GM19351 (cell line): ENCODE results near the gene ITGB4.
"Not testable (repeated sequence)": the region's sequence is repeated elsewhere in the genome, so short reads cannot be mapped to it uniquely, and the experiment has no call there.

Experiments
- ATAC-seq: cut with Tn5 transposase; IDR thresholded peaks from one replicate; pipeline ENCODE4 v1.9.1; 2021; ENCODE audit warnings: mild to moderate bottlenecking, moderate library complexity; ENCODE audit not compliant: unreplicated experiment

Gene ITGB4

DNA sequence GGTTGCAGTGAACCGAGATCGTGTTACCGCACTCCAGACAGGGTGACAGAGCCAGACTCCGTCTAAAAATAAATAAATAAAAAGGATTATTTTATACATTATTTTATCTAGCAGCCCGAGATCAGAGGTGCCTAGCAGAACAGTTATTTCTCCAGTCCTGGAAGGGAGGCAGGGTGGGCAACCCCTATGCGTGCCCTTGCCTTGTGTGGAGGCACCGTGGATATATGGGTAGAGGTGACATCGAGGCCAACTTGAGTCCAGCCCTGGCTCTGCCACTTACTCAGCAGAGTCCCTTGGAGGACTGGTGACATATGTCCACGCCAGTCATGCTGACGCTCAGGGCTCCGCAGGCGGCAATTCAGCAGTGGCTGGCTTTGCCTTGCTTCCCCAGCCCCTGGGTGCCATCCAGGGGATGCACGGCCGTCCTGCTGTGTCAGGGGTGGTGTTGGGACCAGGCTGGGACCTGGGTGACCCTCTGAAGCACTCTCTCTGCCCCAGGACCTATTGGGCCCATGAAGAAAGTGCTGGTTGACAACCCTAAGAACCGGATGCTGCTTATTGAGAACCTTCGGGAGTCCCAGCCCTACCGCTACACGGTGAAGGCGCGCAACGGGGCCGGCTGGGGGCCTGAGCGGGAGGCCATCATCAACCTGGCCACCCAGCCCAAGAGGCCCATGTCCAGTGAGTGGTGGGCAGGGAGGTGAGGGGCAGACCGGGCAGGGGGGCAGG, 30.6 kb downstream of the ITGB4 start:
- ATAC-seq, result no peak

DNA sequence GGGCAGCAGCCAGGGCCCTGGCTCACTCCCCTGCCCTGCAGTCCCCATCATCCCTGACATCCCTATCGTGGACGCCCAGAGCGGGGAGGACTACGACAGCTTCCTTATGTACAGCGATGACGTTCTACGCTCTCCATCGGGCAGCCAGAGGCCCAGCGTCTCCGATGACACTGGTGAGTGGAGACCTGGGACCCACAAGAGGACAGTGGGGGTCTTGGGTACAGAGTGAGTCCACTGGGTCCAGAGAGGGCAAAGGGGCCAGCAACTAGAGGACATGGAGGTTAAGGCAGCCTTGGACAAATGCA, 31.1 kb downstream of the ITGB4 start:
- no peak for ATAC-seq

DNA sequence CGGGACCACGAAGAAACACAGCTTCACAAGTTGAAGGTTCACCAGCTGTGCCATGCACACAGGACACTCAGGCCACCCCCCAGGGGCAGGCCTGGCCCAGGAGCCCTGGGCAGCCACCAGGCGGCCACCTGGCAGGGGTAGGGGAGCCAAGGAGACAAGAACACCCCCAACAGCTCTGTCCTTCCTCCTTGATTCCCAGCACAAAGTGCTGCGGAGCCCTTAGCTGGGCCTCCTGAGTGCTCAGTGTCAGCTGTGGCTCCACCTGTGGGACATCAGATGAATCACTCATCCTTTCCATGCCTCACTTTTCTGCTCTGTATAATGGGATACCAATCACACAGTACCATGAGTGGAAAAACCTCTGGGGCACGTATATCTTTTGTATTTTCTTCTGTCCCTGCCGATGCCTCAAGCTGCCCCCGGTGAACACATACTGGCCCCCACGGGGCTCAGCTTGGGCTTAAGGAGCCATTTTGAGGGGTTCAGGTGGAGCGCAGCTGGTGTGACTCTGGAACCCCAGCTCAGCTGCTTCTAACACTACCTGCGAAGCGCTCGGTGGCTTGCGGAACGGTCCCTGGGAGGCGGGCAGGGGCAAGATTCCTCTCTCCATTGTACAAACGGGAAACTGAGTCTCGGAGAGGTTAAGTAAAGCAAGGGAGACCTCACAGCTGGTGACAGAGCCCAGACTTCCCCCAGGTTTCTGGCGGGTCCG, 31.7 kb downstream of the ITGB4 start:
- ATAC-seq, result no peak

DNA sequence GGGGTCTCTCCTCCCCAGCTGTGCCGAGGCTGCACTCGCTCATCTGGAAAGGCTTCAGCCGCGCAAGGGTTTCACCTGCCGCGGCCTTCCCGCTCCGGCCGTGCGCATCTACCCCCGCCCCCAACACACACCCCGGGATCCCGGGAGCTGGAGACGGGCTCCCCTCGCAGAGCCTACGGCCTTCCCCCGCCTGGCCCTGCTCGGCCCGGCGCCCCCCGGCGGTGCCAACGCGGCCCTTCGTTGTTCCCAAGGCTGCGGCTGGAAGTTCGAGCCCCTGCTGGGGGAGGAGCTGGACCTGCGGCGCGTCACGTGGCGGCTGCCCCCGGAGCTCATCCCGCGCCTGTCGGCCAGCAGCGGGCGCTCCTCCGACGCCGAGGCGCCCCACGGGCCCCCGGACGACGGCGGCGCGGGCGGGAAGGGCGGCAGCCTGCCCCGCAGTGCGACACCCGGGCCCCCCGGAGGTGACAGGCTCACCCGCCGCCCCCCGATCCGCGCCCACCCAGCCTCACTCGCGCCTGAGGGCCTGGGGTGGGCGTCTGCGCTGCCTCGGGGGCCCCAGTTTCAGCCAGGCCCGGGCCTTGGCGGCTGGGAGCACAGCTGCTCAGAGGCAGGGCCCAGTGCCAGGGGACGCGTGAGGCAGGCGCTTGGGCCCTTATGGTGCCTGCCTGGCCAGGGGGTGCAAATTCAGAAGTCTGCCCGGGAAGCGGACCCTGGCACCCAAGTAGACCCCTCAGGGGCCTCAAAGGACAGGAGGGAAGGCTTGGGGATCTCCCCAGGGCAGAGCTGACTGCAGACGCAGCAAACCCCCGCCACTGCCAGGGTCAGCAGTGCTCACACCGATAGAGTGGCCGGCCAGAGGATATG, 32.5 kb downstream of the ITGB4 start:
- peak; percentile 53 for ATAC-seq

DNA sequence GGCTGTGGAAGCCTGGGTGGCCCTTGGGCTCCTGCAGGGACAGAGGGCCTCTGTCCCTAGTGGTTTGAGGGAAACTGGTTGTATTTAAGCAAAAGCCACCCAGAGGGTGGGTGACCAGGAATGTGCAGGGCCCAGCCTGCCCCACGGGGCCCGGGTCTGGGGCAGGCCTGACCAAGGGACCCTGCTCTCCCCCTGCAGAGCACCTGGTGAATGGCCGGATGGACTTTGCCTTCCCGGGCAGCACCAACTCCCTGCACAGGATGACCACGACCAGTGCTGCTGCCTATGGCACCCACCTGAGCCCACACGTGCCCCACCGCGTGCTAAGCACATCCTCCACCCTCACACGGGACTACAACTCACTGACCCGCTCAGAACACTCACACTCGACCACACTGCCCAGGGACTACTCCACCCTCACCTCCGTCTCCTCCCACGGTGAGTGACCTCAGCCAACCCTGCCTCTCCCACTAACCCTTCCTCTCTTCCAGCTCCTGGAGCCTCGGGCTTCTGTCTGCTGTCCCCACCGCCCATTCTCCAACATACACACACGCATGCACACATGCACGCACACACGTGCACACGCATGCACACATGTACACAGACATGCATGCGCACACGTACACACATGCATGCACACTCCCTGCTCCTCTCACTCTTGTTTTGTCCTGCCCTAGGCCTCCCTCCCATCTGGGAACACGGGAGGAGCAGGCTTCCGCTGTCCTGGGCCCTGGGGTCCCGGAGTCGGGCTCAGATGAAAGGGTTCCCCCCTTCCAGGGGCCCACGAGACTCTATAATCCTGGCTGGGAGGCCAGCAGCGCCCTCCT, 33.3 kb downstream of the ITGB4 start:
- ATAC-seq, result no peak

DNA sequence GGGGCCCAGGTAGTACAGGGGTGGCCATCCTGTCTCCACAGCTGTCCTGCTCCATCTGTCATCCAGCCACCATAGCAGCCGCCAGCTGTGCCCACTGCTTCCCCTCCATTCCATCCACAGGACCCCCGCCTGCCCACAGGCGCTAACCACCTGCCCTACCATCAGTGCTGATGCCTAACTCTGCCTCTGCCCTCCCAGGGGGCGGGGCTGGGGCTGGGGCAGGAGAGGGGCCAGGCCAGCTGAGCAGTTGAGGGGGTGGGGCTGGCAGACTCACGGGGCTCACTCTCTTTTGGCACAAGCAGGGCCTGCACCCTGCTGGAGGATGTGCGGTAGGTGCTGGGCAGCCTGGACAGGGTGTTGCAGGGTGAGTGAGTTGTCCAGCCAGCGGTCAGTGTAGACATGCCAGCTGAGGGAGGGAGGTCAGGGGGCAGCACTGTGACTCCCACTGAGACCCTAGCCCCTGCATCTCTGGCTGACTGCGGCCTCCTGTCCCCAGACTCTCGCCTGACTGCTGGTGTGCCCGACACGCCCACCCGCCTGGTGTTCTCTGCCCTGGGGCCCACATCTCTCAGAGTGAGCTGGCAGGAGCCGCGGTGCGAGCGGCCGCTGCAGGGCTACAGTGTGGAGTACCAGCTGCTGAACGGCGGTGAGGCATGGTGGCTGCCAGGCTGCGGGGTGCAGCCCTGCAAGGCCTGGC, 34.1 kb downstream of the ITGB4 start:
- ATAC-seq, result no peak

DNA sequence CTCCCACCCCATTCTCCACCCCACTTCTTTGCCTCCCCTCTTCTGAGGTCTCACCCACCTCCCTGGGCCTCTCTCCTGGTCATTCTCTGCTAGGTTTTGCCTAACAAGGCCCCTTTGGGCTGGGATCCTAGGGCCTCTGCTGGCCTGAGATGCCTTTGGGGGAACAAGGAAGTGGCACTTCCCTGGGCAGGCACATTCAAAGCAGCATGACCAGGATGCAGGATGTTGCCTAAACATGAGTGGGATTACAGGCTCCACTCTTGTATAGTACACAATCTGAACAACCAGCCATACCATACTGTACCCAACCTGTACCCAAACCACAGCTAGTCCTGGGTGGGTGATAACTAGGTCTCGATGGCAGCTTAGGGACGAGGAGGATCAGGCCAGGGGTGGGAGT, 34.7 kb downstream of the ITGB4 start:
- no peak for ATAC-seq

DNA sequence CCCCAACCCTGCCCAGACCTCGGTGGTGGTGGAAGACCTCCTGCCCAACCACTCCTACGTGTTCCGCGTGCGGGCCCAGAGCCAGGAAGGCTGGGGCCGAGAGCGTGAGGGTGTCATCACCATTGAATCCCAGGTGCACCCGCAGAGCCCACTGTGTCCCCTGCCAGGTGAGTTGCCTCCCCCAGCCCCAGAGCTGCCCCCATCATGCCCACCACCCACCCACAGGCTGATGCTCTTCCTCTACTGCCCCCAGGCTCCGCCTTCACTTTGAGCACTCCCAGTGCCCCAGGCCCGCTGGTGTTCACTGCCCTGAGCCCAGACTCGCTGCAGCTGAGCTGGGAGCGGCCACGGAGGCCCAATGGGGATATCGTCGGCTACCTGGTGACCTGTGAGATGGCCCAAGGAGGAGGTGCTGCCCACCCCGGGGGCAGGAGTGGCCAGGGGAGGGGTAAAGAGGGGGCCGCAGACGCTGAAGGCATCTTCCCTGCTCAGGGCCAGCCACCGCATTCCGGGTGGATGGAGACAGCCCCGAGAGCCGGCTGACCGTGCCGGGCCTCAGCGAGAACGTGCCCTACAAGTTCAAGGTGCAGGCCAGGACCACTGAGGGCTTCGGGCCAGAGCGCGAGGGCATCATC, 35.3 kb downstream of the ITGB4 start:
- no peak for ATAC-seq

DNA sequence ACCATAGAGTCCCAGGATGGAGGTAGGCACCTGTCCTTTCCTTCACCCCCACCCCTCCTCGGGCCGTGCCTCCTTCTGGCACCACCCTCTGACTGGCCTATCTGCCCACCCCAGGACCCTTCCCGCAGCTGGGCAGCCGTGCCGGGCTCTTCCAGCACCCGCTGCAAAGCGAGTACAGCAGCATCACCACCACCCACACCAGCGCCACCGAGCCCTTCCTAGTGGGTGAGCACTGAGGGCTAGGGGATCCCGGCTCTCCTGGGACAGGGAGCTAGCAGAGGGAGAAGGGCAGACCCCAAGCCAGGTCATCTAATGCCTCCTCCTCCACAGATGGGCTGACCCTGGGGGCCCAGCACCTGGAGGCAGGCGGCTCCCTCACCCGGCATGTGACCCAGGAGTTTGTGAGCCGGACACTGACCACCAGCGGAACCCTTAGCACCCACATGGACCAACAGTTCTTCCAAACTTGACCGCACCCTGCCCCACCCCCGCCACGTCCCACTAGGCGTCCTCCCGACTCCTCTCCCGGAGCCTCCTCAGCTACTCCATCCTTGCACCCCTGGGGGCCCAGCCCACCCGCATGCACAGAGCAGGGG, 35.9 kb downstream of the ITGB4 start:
- ATAC-seq, result no peak

DNA sequence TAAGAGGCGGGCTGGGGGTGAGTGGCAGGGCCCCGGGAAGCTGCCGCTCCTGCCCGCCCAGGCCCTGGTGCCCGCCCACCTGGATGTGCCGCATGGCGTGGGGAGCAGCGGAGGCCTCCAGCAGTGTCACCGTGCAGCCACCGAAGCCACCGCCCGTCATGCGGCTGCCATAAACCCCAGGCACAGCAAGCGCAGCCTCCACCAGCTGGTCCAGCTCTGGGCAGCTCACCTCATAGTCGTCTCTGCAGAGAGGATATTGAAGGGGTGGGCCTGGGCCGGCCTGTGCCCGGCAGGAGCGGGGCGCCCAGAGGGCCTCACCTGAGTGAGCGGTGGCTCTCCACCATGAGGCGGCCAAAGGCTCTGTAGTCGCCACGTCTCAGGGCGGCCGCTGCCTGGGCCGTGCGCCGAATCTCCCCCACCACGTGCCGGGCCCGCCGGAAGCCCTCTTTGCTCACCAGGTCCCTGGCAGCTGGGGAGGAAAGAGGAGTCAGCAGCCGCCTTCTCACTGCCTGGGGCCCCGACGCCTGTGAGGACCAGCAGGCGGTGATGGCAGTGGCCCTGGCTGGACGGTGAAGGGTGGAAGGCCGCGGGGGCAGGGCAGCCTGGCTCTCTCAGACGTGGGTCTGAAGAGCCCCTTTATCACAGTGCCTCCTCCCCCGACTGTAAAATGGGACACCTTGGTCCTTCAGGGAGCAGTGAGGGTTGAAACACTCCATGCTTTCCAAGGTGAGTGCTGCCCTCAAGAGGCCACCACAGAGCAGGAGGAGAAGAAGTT, 37.1 kb downstream of the ITGB4 start:
- ATAC-seq, result no peak

DNA sequence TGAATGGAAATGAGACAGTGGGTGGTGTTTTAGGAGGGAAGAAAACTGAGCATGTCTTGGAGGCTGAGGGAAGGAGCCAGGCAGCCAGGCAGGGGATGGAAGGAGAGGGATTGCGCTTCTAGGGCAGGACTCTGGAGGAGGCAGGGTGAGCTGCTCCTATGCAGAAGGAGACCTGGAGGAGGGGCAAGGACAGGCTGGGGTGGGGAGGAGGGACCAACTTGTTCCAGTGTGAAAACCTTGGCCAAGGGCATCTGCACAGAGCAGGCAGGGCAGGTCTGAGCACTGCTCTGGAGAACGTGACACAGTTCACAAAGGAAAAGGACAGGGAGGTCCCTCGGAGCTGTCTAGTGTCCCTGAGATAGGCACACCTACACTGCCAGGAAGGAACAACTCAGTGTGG, 38.2 kb downstream of the ITGB4 start:
- no peak for ATAC-seq

DNA sequence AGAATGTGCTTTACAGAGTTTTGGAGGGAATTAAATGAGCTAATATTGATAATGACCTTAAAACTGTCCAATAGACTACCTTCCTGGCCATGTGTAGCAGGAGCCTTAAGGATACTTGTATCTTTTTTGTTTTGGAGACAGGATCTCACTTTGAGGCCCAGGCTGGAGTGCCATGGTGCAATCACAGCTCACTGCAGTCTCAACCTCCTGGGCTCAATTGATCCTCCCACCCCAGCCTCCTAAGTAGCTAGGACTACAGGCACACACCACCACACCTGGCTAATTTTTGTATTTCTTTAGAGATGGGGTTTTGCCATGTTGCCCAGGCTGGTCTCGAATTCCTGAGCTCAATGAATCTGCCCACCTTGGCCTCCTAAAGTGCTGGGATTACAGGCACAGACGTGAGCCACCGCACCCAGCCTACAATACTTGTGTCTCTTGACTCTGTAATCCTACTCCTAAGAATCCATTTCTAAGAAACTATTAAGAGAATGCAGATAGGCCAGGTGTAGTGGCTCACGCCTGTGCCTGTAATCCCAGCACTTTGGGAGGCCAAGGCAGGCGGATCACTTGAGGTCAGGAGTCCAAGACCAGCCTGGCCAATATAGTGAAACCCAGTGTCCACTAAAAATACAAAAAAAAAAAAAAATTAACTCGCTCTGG, 38.9 kb downstream of the ITGB4 start:
- not testable (repeated sequence) for ATAC-seq

DNA sequence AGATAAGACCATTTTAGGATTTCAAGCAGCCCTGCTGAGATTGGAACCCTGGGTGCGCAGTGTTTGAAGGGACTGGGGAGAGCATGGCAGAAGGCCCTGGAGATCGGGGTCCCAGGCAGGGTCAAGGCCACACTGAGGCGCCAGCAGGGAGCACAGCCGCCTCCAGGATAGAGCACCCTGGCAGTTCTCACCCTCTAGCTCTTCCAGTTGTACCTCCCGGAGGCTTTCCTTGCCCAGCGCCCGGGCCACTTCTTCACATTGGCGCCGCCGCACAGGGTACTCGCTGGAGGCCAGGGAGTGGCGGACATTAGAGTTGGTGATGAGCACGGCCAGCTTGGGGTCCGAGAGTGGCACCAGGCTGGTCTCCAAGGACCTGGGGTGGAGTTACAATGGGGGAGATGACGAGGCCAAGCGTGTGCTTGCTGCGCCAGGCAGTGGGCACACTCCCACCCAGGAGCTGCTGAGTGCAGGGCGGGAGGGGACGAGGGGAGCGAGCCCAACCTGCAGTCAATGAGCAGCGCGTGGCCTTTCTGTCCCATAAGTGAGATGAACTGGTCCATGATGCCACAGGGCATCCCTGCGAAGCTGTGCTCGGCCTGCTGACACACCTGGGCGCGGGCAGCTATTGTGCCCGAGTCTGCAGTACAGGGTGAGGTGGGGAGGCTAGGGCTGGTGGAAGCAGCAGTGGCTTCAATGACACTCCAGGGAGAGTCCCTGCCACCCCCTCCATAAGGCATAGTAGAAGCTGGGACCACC, 41.4 kb downstream of the ITGB4 start:
- no peak for ATAC-seq

DNA sequence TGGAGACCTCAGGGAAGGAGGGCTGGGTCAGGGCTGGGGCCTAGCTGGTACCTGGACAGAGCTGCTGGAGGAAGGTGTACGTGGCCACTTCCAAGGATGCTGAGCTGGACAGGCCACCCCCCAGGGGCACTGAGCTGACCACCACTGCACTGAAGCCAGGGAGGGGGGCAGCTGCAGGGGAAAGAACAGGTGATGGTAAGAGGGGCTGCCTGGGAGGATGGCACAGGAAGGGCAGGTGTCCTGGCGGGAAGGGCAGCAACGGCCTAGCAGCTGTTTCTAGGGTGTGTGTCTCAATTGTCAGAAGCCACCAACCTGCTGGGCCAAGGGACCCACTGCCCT, 42.0 kb downstream of the ITGB4 start:
- no peak for ATAC-seq

DNA sequence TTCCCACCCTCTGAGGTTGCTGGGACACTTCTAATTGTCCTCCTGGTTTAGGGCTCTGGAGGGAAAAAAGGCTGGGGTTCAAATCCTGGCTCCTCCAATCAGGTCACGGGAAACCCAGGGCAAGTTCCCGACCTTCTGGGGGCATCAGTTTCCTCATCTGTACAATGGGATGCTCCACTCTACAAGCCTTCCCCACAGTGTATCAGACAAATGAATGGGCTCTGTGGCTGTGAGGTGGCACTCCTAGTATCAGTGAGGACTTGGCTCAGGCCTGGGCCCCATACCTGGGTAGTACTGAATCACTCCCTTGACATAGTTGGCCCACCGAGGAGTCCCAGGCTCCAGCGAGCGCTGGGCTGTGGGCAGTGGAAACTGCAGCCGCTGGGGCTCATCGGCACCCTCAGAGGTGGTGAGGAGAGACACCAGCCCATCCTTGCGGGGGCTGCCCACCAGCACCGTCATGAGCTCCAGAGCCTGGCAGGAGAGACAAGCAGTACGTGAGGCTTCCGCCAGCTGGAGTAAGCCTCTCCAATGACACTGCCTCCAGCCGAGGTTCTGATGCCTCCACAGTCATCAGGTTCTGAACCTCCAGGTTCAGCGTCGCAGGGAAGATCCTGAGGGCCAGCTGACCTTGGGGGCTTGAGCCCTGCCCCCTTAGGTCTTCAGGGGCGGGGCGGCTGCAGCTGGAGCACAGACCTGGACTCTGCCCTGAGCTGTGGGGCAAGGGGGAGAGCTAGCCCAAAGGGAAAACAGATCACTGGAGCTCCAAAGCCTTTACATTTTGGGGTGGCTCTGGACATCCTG, 42.6 kb downstream of the ITGB4 start:
- ATAC-seq, result no peak

DNA sequence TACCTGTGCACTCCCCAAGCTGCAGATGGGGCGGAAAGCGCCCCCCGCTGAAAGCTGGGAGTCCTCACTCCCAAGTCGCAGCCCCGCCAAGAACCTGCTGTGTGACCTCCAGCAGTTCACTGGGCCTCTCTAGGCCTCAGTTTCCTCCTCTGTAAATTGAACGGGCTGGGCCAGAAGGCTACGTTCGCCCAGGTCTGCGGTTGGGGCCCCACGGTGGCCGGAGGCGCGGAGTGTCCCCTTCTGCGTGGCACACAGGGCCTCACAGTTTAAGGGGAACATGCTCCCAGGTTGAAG, 43.1 kb downstream of the ITGB4 start:
- ATAC-seq, result no peak
